Measurements from ENCODE around the gene LTBP3. TPM values are rescaled to one million over a fixed set of nuclear protein-coding genes. Genes with fewer than 3 reads are reported as not detected.

Gene LTBP3
- total and polyA plus RNA-seq, 2 experiments from 2014 or later = 53.7 to 85.3 TPM

DNA sequence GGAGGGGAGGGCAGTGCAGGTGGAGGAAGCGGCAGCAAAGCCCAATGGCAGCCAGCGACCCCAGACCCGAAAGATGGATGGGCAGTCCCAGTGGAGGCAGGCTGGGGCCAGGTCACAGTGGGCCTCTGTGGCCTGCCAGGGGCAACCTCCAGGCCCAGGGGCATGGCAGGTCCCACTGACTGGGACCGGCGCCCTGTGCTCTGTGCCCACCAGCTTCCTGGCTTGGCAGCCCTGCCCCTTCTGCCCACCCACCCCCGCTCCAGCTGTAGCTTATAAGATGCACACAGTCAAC, 41.7 kb upstream of the LTBP3 start:
- no peak overlapping the region for H3K4me3 ChIP-seq
- no peaks in the 10 kb centered on the region for H3K36me3 ChIP-seq (replicated peaks; ENCODE audit: insufficient read depth, low read depth)
- H3K9me3 ChIP-seq (ENCODE audit: low read depth) = no peaks in the 10 kb centered on the region
- no peak for DNase-seq (ENCODE audit: low spot score)
- no peaks in the 10 kb centered on the region for H3K4me1 ChIP-seq (ENCODE audit: insufficient read depth)
- WGBS (ENCODE audit: low lambda C conversion rate, missing lambda C conversion rate) = 100% methylated on average over 4 of the region's 6 CpGs
- no peak overlapping the region for H3K4me2 ChIP-seq
- TF ChIP-seq, protein P1, sequence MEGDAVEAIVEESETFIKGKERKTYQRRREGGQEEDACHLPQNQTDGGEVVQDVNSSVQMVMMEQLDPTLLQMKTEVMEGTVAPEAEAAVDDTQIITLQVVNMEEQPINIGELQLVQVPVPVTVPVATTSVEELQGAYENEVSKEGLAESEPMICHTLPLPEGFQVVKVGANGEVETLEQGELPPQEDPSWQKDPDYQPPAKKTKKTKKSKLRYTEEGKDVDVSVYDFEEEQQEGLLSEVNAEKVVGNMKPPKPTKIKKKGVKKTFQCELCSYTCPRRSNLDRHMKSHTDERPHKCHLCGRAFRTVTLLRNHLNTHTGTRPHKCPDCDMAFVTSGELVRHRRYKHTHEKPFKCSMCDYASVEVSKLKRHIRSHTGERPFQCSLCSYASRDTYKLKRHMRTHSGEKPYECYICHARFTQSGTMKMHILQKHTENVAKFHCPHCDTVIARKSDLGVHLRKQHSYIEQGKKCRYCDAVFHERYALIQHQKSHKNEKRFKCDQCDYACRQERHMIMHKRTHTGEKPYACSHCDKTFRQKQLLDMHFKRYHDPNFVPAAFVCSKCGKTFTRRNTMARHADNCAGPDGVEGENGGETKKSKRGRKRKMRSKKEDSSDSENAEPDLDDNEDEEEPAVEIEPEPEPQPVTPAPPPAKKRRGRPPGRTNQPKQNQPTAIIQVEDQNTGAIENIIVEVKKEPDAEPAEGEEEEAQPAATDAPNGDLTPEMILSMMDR (IDR thresholded peaks at IDR 0.05; ENCODE audit: poor library complexity) = no peak
- TF ChIP-seq EZH2 (IDR thresholded peaks at IDR 0.05; ENCODE audit: borderline replicate concordance) (no peak), EZH2phosphoT487 (IDR thresholded peaks at IDR 0.05; ENCODE audit: low read depth, severe bottlenecking, unreplicated experiment) (no peak)
- no peak overlapping the region for H2AFZ ChIP-seq
- H4K20me1 ChIP-seq (ENCODE audit: insufficient read depth, poor library complexity, severe bottlenecking) = no peaks in the 10 kb centered on the region
- H3K27ac ChIP-seq = no peak overlapping the region
- H3K79me2 ChIP-seq = no peaks in the 10 kb centered on the region
- no peaks in the 10 kb centered on the region for H3K9me2 ChIP-seq (replicated peaks; ENCODE audit: insufficient read depth)
- no peaks in the 10 kb centered on the region for H3K27me3 ChIP-seq

DNA sequence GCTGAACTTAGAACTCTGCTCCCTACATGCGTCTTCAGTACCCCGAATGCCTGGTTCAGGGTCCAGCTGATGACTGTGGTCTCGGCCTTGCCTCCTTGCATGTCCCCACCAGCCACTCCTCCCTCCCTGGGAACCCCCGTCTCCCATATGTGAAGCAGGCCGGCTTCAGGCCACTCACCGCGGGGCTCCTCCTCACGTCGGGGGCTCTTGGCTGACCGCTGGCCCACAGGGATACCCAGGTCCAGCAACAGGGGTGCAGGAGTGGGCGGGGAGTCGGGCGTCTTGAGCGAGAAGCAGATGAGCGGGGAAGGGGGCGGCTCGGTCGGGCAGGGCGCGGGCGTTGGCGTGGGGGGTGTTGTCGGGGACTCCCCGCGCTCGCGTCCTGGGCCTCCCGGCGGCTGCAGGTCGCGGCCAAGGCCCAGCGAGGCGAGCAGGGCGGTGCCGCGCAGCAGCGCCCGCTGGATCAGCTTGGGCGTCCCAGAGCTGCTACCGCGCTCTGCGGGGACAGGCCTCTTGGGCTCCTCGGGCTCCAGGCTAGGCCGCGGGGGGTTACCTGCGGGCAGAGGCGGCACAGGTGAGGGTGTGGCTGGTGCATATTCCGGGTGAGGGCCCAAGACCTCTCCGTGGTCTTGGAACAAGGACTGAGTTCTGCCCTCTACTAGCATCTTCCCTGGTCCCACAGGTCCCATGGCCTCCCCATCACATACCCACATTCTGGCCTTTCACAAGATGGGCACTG, 41.2 kb upstream of the LTBP3 start:
- H3K27me3 ChIP-seq = no peaks in the 10 kb centered on the region
- H3K4me1 ChIP-seq (ENCODE audit: insufficient read depth) = no peaks in the 10 kb centered on the region
- WGBS (ENCODE audit: low lambda C conversion rate, missing lambda C conversion rate) = 95% methylated on average over 26 of the region's 49 CpGs
- H3K4me2 ChIP-seq = no peak overlapping the region
- no peak overlapping the region for H2AFZ ChIP-seq
- no peaks in the 10 kb centered on the region for H3K79me2 ChIP-seq
- no peaks in the 10 kb centered on the region for H3K36me3 ChIP-seq (replicated peaks; ENCODE audit: insufficient read depth, low read depth)
- H3K27ac ChIP-seq = no peak overlapping the region
- DNase-seq (ENCODE audit: low spot score) = no peak
- H4K20me1 ChIP-seq (ENCODE audit: insufficient read depth, poor library complexity, severe bottlenecking) = no peaks in the 10 kb centered on the region
- H3K4me3 ChIP-seq = no peak overlapping the region
- H3K9me3 ChIP-seq (ENCODE audit: low read depth) = no peaks in the 10 kb centered on the region
- TF ChIP-seq EZH2 (IDR thresholded peaks at IDR 0.05; ENCODE audit: borderline replicate concordance) (no peak), EZH2phosphoT487 (IDR thresholded peaks at IDR 0.05; ENCODE audit: low read depth, severe bottlenecking, unreplicated experiment) (no peak)
- TF ChIP-seq, protein P1 (IDR thresholded peaks at IDR 0.05; ENCODE audit: poor library complexity) = no peak
- no peaks in the 10 kb centered on the region for H3K9me2 ChIP-seq (replicated peaks; ENCODE audit: insufficient read depth)

DNA sequence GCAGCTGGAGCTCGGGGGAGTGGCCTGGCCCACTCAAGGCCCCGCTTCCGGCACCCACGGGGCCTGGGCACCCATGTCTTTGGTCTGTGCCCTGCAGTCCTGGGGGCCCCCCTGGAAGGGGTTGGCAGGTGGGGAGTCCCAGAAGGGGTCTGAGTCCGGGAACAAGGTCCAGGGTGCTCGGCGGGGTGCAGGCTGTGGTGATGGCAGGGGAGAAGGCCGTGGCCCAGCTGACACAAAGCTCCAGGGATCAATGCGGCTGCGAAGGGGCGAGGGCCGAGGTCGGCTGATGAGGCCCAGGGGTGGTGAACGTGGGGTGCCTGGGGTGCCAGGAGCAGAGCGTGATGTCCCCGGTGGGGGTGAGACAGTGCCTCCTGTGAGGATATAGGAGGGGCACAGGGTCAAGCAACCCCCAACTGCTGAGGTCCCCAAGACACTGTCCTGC, 40.1 kb upstream of the LTBP3 start:
- no peaks in the 10 kb centered on the region for H3K9me3 ChIP-seq (ENCODE audit: low read depth)
- H3K9me2 ChIP-seq (replicated peaks; ENCODE audit: insufficient read depth) = no peaks in the 10 kb centered on the region
- TF ChIP-seq EZH2 (IDR thresholded peaks at IDR 0.05; ENCODE audit: borderline replicate concordance) (no peak), EZH2phosphoT487 (IDR thresholded peaks at IDR 0.05; ENCODE audit: low read depth, severe bottlenecking, unreplicated experiment) (no peak)
- TF ChIP-seq, protein P1 (IDR thresholded peaks at IDR 0.05; ENCODE audit: poor library complexity) = no peak
- no peaks in the 10 kb centered on the region for H3K27me3 ChIP-seq
- H3K27ac ChIP-seq = no peak overlapping the region
- no peaks in the 10 kb centered on the region for H3K4me1 ChIP-seq (ENCODE audit: insufficient read depth)
- H3K79me2 ChIP-seq = no peaks in the 10 kb centered on the region
- DNase-seq (ENCODE audit: low spot score) = no peak
- 98% methylated on average over 12 of the region's 16 CpGs for WGBS (ENCODE audit: low lambda C conversion rate, missing lambda C conversion rate)
- H2AFZ ChIP-seq = no peak overlapping the region
- H3K36me3 ChIP-seq (replicated peaks; ENCODE audit: insufficient read depth, low read depth) = no peaks in the 10 kb centered on the region
- no peaks in the 10 kb centered on the region for H4K20me1 ChIP-seq (ENCODE audit: insufficient read depth, poor library complexity, severe bottlenecking)
- no peak overlapping the region for H3K4me3 ChIP-seq
- H3K4me2 ChIP-seq = no peak overlapping the region
